Caco-2 (cell line): ENCODE data around the gene ERCC2. TPM values are rescaled to one million over a fixed set of nuclear protein-coding genes. Genes with fewer than 3 reads are reported as not detected.

Experiments used
- BruUV-seq: library from RNA; stranded (reverse); fragments of 400-500 nt; replicated peaks from 2 replicates; lab custom pipeline; 2021; lab: Mats Ljungman, UMichigan
- CTCF ChIA-PET: fragments of 300-600 bp; sonication (Branson Sonifier 250); formaldehyde crosslinking; loops from one replicate; lab custom pipeline; 2022; ENCODE audit warnings: antibody characterized with exemption; lab: Charles Lee
- POLR2A ChIA-PET: fragments of 300-600 bp; sonication (Branson Sonifier 250); formaldehyde crosslinking; loops from one replicate; lab custom pipeline; 2022; ENCODE audit warnings: antibody characterized with exemption; lab: Charles Lee
- DNase-seq, 2 experiments: peaks; one replicate each; pipeline versions ENCODE4 v3.0.0 to v3.0.0-alpha.2; 2020 to 2022
- H3K27me3 ChIP-seq: replicated peaks from 2 replicates; pipeline ENCODE4 v1.6.0; 2011; ENCODE audit warnings: low read length; ENCODE audit not compliant: control insufficient read depth, insufficient read depth
- H3K36me3 ChIP-seq: 2 replicates; pipeline ENCODE4 v1.5.1; 2011; ENCODE audit warnings: low read length; ENCODE audit not compliant: control insufficient read depth, insufficient read depth
- H3K4me1 ChIP-seq: fragments of 250-450 bp; sonication (Bioruptor Pico); 2 replicates; pipeline ENCODE4 v1.5.1; 2020; ENCODE audit warnings: mild to moderate bottlenecking
- H3K4me3 ChIP-seq: 2 replicates; pipeline ENCODE4 v1.5.1; 2011; ENCODE audit warnings: low read depth, mild to moderate bottlenecking, control low read depth, low read length
- H3K9me3 ChIP-seq: fragments of 250-450 bp; sonication (Bioruptor Pico); 2 replicates; pipeline ENCODE4 v1.5.1; 2020; ENCODE audit warnings: mild to moderate bottlenecking, moderate library complexity
- H3K27ac Mint-ChIP-seq: one replicate; pipeline ENCODE4 v1.8.0; 2022; ENCODE audit warnings: mixed read lengths; ENCODE audit not compliant: unreplicated experiment
- H3K27me3 Mint-ChIP-seq: one replicate; pipeline ENCODE4 v1.8.0; 2022; ENCODE audit warnings: mixed read lengths; ENCODE audit not compliant: insufficient read depth, unreplicated experiment
- H3K36me3 Mint-ChIP-seq: one replicate; pipeline ENCODE4 v1.8.0; 2022; ENCODE audit warnings: mild to moderate bottlenecking, mixed read lengths; ENCODE audit not compliant: insufficient read depth, unreplicated experiment
- H3K4me1 Mint-ChIP-seq: one replicate; pipeline ENCODE4 v1.8.0; 2022; ENCODE audit warnings: low read depth, mixed read lengths; ENCODE audit not compliant: unreplicated experiment
- H3K4me3 Mint-ChIP-seq: one replicate; pipeline ENCODE4 v1.8.0; 2022; ENCODE audit warnings: mild to moderate bottlenecking, moderate library complexity, mixed read lengths; ENCODE audit not compliant: unreplicated experiment
- H3K9me3 Mint-ChIP-seq: one replicate; pipeline ENCODE4 v1.8.0; 2022; ENCODE audit warnings: mixed read lengths; ENCODE audit not compliant: unreplicated experiment
- intact Hi-C: fragments of 100-400 bp; cut with micrococcal nuclease; formaldehyde crosslinking; loops from one replicate; pipeline ENCODE4 v1.10.0; 2022; ENCODE audit not compliant: unreplicated experiment
- total RNA-seq: library from RNA; stranded (reverse); gene quantifications from 2 replicates; pipeline ENCODE4 v1.2.3, GENCODE V29; 2022
- TF ChIP-seq, protein P1 (sequence below), 2 experiments: fragments of 200-600 bp in 1 of 2; IDR thresholded peaks; 1 replicate in 1 of 2; 2 replicates in 1 of 2; pipeline versions ENCODE4 v1.5.1 to v1.8.0; 2011 to 2022; ENCODE audit warnings: antibody characterized with exemption in 1 of 2, control low read depth in 1 of 2, inconsistent platforms in 1 of 2, low read depth in 1 of 2, low read length in 1 of 2, mild to moderate bottlenecking in 1 of 2, moderate library complexity in 1 of 2; ENCODE audit not compliant: insufficient read depth in 1 of 2, severe bottlenecking in 1 of 2, unreplicated experiment in 1 of 2

ERCC2 gene
- total RNA-seq, 1 experiment from 2014 or later, result 86.8 TPM

DNA sequence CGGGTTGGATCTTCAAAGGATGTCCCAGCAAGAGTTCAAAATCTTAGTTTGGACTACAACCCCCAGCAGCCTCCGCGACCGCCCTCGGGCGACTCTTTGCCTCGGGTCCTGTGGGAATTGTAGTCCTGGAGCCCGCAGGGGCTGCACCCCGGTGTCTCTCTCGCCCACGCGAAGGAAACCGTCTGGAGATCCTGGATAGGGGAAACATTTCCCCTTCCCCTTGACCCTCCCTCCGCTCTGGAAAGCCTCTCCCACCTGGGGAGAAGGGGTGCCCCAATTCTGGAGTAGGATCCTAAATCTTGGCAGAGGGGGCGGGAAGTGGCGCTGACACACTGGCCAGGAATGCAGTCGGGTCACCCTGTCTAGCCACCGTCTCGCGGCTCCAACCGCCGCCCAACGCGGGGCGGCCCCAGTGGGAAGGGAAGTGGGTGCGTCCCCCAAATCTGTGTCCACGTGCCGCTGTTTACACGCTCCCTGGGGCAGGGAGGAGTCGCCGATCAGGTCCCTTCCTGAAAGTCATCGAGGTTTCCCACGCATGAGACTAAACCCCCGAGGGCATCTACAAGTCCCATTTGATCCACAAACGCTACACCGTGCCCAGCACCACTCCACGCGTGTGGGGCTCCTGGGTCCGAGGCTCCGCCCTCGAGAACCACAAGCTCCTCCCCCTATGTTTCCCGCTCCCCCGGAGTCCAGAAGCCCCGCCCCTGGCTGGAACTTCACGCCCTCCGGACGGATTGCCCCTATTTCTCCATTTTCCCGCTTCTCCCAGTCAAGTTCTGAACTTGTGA, 35.3 kb upstream of the ERCC2 start:
- CTCF ChIA-PET, result interaction anchor here (0.6 to 2.4 kb wide), 6 partner anchors 8 to 80 kb away, joined by 3 to 12 read pairs (median 5); no protein-coding TSS in a partner anchor
- peak overlapping the region; percentile 93 for H3K4me3 Mint-ChIP-seq
- intact Hi-C loops, result loop anchor here (1.0 to 5.0 kb wide), 4 partner anchors 15 to 228 kb away; partner anchors contain the start of genes BLOC1S3, ERCC1, ERCC2 and TRAPPC6A
- peak overlapping the region; percentile 96 for H3K27ac Mint-ChIP-seq
- peaks cover 65% of the 10 kb centered on the region for H3K36me3 Mint-ChIP-seq
- H3K4me1 Mint-ChIP-seq, result peaks cover 17% of the 10 kb centered on the region
- H3K27me3 Mint-ChIP-seq, result no peaks in the 10 kb centered on the region
- TSS peak; percentile 9 for BruUV-seq
- POLR2A ChIA-PET, result interaction anchor here (0.6 to 1.0 kb wide), 4 partner anchors 15 to 122 kb away, joined by 3 to 4 read pairs (median 4); partner anchors contain the start of gene ERCC1
- peak; percentile 95 to 96 for DNase-seq
- Histone ChIP-seq H3K9me3 (no peaks in the 10 kb centered on the region), H3K4me3 (peak overlapping the region; percentile 81), H3K36me3 (no peaks in the 10 kb centered on the region; the same call in 1 of the 2 replicates), H3K4me1 (peaks cover 13% of the 10 kb centered on the region), H3K27me3 (no peaks in the 10 kb centered on the region)
- no peaks in the 10 kb centered on the region for H3K9me3 Mint-ChIP-seq
- TF ChIP-seq, protein P1, sequence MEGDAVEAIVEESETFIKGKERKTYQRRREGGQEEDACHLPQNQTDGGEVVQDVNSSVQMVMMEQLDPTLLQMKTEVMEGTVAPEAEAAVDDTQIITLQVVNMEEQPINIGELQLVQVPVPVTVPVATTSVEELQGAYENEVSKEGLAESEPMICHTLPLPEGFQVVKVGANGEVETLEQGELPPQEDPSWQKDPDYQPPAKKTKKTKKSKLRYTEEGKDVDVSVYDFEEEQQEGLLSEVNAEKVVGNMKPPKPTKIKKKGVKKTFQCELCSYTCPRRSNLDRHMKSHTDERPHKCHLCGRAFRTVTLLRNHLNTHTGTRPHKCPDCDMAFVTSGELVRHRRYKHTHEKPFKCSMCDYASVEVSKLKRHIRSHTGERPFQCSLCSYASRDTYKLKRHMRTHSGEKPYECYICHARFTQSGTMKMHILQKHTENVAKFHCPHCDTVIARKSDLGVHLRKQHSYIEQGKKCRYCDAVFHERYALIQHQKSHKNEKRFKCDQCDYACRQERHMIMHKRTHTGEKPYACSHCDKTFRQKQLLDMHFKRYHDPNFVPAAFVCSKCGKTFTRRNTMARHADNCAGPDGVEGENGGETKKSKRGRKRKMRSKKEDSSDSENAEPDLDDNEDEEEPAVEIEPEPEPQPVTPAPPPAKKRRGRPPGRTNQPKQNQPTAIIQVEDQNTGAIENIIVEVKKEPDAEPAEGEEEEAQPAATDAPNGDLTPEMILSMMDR (IDR thresholded peaks at IDR 0.05; ENCODE audit: insufficient read depth in 1 of 2, low read depth in 1 of 2, low read length in 1 of 2, severe bottlenecking in 1 of 2, unreplicated experiment in 1 of 2), result no peak

DNA sequence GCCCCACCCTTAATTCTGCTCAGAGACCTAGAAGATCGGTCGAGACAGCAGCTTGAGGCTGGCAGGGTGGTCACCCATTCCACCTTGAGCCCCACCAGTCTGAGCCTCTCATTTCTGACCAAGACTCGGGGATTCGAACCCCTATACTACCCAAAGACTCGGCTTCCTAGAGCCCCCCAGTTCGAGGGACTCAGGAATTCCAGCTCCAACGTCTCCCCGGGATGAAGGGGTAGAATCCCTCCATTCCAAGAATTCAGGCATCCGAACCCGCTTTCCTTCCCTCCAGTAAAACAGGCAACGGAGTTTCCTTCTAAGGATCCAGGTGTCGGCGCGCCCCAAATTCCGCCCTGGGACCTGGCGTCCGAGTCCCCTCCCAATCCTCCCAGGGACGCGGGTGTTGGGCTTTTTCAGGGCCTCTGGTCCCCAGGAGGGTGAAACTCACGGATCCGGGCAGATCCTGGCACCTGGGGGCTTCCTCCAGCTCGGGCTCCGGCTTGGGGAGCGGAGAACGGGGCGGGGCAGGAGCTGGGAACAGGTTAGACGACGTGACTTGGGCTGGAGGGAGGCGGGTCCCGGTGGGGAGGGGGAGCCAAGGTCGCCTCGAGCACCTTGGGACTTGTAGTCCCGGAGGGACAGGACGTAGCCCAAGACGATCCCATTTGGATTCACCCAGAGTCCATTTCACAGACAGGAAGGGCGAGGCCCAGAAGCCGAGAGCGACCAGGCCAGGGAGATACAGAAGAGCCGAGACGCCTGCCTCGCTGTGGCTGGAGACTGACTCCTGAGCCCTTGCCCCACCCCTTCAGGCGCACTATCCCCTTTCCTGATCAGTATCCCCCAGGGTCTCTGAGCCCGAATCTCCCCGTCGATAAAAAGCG, 34.4 kb upstream of the ERCC2 start, which contains the start of gene PPP1R13L:
TSS of gene PPP1R13L (minus strand) at position 513 of the 878 bp plus-strand sequence. CDS start 6,751 bp downstream, outside the sequence.
- intact Hi-C loops, result loop anchor here (1.0 to 5.0 kb wide), 5 partner anchors 14 to 227 kb away; partner anchors contain the start of genes BLOC1S3, ERCC1, ERCC2 and TRAPPC6A
- Mint-ChIP-seq H3K36me3 (peaks cover 68% of the 10 kb centered on the region), H3K4me3 (peak within 1 kb of the TSS; percentile 93), H3K27me3 (no peaks in the 10 kb centered on the region), H3K9me3 (no peaks in the 10 kb centered on the region), H3K27ac (peak within 1 kb of the TSS; percentile 96), H3K4me1 (peaks cover 17% of the 10 kb centered on the region)
- Histone ChIP-seq H3K4me1 (peaks cover 13% of the 10 kb centered on the region), H3K36me3 (no peaks in the 10 kb centered on the region; the same call in 1 of the 2 replicates), H3K27me3 (no peaks in the 10 kb centered on the region), H3K9me3 (no peaks in the 10 kb centered on the region), H3K4me3 (peak within 1 kb of the TSS; percentile 81)
- TF ChIP-seq, protein P1 (IDR thresholded peaks at IDR 0.05; ENCODE audit: insufficient read depth in 1 of 2, low read depth in 1 of 2, low read length in 1 of 2, severe bottlenecking in 1 of 2, unreplicated experiment in 1 of 2), result no peak
- no TSS peak for BruUV-seq
- POLR2A ChIA-PET, result interaction anchor here (1.0 kb wide), 1 partner anchor 14 kb away, joined by 4 read pairs; no protein-coding TSS in a partner anchor
- peak; percentile 96 to 98 for DNase-seq
- CTCF ChIA-PET, result interaction anchor here (0.6 to 2.4 kb wide), 8 partner anchors 9 to 81 kb away, joined by 3 to 12 read pairs (median 4); no protein-coding TSS in a partner anchor
